ENCODE measurements around the gene P2RX6.
"Not testable (repeated sequence)": the region's sequence is repeated elsewhere in the genome, so short reads cannot be mapped to it uniquely, and the experiment has no call there.

P2RX6 gene

GRCh38 chr22:21014726-21015465 lies at the start of gene P2RX6:
Gene P2RX6, plus strand, starts transcription at chr22:21015165. Its CDS starts 10 bp downstream, at chr22:21015175.
- no peak for DNase-seq (ENCODE audit: low read depth, low spot score)

GRCh38 chr22:20965888-20966855 lies 48.8 kb upstream of the P2RX6 start:
- no peak for DNase-seq (ENCODE audit: low read depth, low spot score)

- no peak for DNase-seq (ENCODE audit: low read depth, low spot score)
These were observed 47.9 kb upstream of the P2RX6 start, which contains the start of gene AIFM3 for GRCh38 chr22:20966883-20967696. Gene AIFM3, plus strand, starts transcription at chr22:20967255. Its CDS starts 690 bp downstream, at chr22:20967945.

GRCh38 chr22:20967697-20968211 lies 47.2 kb upstream of the P2RX6 start:
- DNase-seq (ENCODE audit: low read depth, low spot score) = no peak

- no peak for DNase-seq (ENCODE audit: low read depth, low spot score)
These were observed 46.5 kb upstream of the P2RX6 start for GRCh38 chr22:20968281-20968977.

GRCh38 chr22:20970939-20971657 lies 43.9 kb upstream of the P2RX6 start:
- no peak for DNase-seq (ENCODE audit: low read depth, low spot score)

- not testable (repeated sequence) for DNase-seq (ENCODE audit: low read depth, low spot score)
These were observed 42.8 kb upstream of the P2RX6 start for GRCh38 chr22:20972014-20972694.

- no peak for DNase-seq (ENCODE audit: low read depth, low spot score)
These were observed 41.9 kb upstream of the P2RX6 start for GRCh38 chr22:20972933-20973577.

GRCh38 chr22:20973634-20974286 lies 41.2 kb upstream of the P2RX6 start:
- DNase-seq (ENCODE audit: low read depth, low spot score) = no peak

- no peak for DNase-seq (ENCODE audit: low read depth, low spot score)
These were observed 40.5 kb upstream of the P2RX6 start for GRCh38 chr22:20974336-20974955.

- no peak for DNase-seq (ENCODE audit: low read depth, low spot score)
These were observed 39.2 kb upstream of the P2RX6 start for GRCh38 chr22:20975541-20976290.

- no peak for DNase-seq (ENCODE audit: low read depth, low spot score)
These were observed 38.6 kb upstream of the P2RX6 start for GRCh38 chr22:20976291-20976877.

GRCh38 chr22:20977019-20977418 lies 37.9 kb upstream of the P2RX6 start:
- DNase-seq (ENCODE audit: low read depth, low spot score) = no peak

- no peak for DNase-seq (ENCODE audit: low read depth, low spot score)
These were observed 37.3 kb upstream of the P2RX6 start for GRCh38 chr22:20977516-20978170.

GRCh38 chr22:20978419-20978818 lies 36.5 kb upstream of the P2RX6 start:
- DNase-seq (ENCODE audit: low read depth, low spot score) = no peak

GRCh38 chr22:20979243-20979809 lies 35.6 kb upstream of the P2RX6 start:
- DNase-seq (ENCODE audit: low read depth, low spot score) = no peak
